Activated CD8-positive, alpha-beta memory T cell treated with anti-CD3 and anti-CD28 coated beads, Interleukin-2, amount 50 U/mL, for 1 hour (primary cell): Measurements from ENCODE around the gene PAEP.
"Not testable (repeated sequence)": the region's sequence is repeated elsewhere in the genome, so short reads cannot be mapped to it uniquely, and the experiment has no call there.

ENCODE experiments used
- DNase-seq: peaks from one replicate; pipeline ENCODE4 v3.0.0-alpha.2; 2020; ENCODE audit errors: extremely low read depth

PAEP gene

DNA sequence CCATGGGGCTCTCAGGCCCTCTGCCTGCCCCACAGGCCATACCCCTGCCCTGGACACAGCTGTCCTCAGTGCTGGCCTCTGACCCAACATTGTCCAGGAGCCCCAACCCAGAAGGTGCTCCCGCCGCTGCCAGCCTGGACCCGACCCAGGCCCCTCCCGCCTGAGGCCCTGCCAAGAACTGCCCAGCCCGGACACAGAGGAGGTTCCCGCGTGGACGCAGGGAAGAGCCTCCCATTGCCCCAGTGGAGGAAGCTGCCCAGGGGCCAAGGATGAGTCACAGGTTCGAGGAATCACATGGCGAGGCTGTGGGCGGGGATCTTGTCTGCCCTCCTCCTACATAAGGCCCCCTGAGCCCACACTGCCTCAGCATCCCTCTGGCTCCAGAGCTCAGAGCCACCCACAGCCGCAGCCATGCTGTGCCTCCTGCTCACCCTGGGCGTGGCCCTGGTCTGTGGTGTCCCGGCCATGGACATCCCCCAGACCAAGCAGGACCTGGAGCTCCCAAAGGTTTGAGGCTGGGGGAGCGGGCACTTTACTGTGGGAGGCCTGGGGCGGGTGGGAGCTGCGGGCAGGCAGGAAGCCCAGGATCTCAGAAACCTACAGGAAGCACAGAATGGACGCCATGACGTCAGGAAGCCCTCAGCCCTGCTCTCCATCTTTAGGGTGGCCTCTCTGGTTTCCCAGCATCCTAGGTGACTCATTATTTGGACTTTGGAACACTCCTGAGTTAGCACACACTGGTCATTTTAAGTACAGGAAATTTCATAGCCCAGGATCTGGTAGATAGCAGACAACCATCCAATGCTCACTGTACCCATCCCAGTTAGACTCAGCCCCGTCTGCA lies at the start of gene PAEP:
TSS of gene PAEP (plus strand) at position 366 of the 844 bp plus-strand sequence.
- DNase-seq, result no peak

DNA sequence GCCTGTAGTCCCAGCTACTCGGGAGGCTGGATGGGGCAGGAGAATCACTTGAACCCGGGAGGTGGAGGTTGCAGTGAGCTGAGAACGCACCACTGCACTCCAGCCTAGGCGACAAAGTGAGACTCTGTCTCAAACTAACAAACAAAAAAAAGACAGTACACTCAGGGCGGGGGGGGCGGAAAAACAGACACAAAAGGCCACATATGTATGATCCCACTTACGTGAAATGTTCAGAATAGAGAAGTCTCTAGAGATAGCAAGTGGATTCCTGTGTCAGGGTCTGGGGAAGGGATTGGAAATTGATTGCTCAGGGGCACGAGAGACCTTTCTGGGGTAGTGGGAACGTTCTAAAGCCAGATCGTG lies 49.3 kb upstream of the PAEP start:
- DNase-seq, result no peak

DNA sequence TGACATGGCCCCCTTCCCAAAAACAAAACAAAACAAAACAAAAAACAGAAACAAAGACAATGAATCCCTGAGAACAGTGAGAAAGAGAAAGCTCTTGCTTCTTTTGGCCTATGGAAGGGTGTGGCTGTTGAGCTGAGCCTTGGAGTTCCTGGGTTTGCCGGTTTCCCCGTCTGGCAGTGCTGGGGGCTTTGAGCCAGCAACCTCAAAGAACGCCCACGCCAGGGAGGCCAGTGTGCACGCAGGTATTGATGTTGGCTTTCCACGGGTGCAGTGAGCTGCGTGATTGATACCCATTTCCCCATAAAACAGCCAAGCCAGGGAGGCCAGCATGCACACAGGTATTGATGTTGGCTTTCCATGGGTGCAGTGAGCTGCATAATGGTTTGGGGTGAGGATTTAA lies 48.7 kb upstream of the PAEP start:
- DNase-seq, result no peak

DNA sequence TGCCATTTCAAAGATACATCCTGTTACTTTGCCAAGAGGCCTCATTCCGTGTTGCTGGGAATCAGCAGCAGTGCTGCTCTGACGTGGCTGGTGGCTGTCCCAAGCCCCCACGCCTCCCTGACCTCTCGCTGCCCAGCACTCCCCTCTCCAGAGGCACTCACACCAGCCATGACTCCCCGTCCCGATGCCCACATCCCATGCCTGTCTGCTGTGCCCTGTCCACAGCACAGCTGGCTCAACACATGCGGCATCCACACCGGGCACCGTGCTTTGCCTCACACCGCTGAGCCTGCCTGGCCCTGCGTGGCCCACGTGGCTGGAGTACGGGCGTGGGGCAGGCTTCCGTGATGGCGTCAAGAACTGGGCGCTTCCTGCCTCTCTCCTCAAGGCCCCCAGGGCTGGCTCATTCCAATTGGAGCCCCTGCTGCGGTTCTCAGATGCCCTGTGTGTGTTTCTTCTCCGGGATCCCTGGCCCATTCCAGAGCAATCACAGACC lies 48.2 kb upstream of the PAEP start:
- DNase-seq, result no peak

DNA sequence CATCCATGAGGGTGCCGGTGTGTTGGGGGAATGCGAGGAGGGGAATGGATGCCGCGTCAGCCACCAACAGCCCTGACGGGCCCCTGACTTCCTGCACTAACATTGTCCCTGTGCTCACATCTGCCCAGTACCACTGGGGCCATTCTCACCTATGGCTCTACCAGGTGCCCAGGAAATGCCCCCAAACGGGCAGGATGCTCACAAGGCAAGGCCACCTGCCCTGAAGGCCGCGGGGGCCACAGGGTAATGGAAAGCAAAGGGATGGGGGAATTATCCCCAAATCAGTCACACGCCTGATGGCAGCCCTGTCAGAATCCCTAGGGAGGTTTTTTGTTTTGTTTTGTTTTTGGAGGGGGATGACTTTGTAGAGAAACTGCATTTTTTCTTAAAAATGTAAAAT lies 47.6 kb upstream of the PAEP start:
- DNase-seq, result not testable (repeated sequence)

DNA sequence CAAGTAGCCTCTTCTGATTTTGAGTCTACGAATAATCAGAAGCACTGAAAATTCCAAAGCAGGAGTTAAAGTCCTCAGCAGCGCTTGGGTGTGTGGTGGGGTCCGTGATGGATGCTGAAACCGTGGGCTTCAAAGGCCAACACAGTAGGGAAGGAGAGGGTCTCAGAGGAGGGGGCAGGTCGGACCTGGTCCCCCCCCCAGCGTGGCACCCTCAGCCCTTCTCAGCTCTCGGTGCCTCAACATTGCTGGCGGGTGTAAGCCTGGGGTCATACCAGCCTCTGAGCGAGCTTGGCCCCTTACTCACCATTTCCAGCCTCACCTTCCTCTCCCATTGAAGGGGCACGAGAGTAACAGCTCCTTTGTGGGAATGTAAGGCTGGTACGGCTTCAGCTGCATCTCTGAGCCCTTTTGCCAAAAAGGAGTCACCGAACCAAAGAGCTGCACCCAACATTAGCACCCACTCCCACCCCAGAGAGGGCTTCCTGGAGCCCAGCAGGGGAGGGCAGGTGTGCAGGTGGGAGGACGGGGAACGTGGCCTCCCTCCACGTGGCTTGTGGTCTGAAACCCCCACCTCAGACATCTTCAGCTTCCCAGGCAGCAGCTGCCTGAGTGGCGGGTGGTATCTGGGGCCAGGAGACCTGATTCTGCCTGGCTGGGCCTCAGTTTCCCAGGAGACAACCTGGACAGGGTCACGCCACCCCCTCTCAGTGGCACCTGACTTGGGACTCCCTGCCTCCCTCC lies 47.0 kb upstream of the PAEP start:
- no peak for DNase-seq

DNA sequence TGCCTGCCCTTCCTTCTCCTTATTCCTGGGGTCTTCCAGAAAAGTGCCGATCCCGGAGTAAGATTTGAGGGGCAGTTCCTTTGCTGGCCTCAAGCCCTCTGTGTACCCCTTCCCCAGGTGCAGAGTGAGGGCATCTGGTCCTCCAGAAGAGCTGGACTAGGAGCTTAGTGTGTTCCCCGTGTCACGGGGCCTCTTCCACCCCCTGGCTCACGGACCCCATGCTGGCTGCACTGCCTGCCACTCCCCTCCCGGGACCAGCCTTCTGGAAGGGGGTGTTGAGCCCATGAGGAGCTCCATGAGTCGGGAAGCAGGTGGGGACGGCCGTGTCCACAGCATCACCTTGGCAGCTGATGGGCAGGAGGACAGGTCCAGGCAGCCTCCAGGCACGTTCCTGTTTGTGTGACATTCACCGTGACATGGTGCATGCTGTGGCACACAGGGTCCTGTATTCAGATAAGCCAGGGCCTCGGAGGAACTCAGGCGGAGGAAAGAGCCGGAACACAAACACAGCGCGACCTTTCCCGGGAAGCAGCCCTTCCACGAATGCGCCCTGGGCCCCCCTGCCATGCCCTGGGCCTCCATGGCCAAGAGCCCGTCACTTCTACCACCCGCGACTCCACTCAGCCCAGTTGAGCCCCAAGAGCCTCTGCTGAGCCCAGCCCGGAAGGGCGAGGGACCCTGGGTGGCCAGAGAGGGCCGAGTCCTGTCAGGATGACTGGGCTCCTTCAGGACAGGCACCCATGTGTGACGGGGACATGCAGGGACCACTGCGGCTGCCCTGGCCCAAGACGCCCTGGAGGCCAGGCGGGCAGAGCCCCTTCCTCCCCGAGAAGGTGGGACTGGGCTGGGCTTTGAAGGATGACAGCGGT lies 46.2 kb upstream of the PAEP start:
- DNase-seq, result no peak

DNA sequence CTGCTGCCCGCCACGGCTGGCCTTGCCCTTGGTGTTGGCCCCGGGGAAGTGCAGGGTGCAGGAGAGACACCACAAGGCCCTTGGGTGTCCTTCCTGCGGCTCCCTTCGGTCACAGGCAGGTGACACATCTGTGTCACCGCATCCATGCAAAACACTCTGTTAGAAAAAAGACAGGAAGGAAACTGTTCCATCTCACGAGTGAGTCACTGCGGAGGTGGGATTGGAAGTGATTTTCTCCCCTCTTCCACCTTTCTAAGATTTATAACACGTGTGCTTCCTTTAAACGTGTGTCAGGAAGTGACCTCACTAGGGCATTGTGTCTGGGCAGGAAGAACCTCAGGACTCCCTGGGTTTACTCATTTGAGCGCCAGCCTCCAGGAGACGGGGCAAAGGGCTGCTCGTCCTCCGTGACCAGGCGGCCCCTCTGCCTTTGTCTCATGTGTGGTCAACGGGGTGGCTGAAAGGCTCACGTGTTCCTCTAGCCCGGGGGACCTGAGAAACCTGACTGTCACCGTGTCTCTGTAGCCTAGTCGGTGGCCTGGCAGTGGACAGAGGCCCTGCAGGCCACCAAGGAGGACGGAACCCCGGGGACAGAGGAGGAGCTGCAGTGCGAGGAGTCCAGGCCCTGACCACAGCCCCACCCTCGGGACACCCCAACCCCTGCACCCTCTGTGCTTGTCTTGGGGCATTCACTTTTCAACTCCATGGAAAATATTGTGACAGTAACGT lies 45.3 kb upstream of the PAEP start:
- no peak for DNase-seq

DNA sequence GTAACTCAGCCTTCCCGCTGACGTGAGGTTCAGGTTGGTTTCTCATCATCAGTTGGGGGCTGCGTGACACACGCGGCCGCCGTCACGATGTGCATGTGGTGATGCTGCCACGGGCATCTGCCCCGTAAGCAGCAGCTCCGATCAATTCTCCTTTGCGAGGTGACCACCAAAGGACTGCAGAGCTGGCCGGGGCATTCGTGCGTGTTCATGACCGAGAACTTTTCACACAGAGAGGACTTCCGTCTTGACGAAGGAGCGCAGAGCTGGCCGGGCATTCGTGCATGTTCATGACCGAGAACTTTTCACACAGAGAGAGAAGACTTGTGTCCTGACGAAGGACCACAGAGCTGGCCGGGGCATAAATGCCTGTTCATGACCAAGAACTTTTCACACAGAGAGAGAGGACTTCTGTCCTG lies 44.1 kb upstream of the PAEP start:
- no peak for DNase-seq

DNA sequence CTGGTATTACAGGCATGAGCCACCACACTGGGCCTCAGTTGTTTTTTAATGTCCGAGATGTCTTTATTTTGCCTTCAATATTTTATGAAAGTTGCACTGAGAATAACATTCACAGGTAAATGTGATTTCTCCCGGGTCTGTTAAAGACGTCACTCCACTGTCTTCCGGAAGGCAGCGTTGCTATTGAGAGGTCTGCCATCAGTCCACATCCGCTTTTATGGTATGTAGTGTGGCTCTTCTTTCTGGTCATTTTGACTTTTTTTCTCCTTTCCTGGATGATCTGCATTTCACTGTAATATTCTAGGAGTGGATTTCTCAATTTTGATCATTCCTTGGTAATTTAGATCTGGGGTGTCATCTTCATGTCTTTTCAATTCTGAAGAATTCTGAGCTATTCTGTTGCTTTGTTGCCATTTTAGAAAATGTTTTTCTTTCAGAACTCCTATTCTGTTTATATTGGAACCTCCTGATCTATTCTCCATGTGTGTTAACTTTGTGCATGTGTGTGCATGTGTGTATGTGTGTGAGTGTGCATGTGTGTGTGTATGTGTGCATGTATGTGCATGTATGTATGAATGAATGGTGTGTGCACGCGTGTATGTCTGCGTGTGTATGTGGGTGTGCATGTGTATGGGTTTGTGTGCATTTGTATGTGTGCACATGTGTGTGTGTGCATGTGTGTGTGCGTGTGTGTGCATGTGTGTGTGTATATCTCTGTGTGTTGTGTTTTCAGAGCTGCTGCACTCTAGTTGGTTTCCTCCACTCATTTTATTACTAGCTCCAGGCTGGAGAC lies 42.2 kb upstream of the PAEP start:
- no peak for DNase-seq

DNA sequence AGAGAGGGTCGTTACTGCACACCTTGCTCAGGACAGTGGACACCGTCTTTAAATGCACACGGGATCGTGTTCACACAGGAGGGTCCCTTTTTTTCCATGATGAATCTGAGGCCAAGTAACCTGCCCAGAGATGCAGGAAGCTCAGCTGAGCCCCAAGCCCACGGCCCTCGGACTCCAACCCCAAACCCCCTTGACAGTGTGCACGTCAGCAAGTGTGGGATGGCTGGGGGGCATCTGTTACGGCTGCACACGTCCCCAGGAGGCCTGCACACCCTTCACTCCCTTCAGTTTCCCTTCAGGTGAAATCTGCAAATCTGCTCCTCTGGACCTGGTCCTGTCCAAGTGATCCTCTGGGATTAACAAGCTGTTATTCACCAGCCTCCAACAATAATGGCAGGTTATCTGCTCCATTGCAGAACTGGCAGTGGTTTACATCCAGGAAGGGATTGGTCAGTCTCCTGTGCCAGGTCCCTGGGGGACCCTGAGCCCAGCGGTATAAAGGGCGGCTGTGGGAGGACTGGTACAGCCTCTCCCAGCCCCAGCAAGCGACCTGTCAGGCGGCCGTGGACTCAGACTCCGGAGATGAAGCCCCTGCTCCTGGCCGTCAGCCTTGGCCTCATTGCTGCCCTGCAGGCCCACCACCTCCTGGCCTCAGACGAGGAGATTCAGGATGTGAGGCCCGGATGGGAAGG lies 40.5 kb upstream of the PAEP start, which contains the start of gene LCN1:
TSS of gene LCN1 (plus strand) at position 525 of the 692 bp plus-strand sequence. CDS start at position 583, 58 bp downstream.
- no peak for DNase-seq

DNA sequence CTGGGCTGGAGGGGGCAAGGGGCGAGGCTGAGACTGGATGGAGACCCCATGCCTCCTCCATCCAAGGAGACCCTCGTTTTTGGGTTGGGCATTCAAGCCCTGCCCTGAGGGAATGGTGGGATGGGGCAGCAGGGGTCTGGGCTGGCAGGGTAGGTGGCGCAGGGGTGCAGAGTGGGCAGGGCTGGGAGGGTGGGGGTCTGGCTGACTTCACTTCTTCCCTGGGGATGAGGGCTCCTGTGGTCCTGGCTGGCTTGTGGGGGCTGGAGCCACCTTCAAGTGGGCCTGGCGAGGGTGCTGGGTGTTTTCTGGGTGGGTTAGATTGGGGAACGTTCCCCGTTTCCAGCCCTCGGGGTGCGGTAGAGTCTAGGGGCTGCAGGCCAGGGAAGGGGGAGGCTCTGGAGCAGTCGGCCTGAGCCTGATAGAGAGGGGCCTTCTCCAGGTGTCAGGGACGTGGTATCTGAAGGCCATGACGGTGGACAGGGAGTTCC lies 39.9 kb upstream of the PAEP start:
- no peak for DNase-seq

DNA sequence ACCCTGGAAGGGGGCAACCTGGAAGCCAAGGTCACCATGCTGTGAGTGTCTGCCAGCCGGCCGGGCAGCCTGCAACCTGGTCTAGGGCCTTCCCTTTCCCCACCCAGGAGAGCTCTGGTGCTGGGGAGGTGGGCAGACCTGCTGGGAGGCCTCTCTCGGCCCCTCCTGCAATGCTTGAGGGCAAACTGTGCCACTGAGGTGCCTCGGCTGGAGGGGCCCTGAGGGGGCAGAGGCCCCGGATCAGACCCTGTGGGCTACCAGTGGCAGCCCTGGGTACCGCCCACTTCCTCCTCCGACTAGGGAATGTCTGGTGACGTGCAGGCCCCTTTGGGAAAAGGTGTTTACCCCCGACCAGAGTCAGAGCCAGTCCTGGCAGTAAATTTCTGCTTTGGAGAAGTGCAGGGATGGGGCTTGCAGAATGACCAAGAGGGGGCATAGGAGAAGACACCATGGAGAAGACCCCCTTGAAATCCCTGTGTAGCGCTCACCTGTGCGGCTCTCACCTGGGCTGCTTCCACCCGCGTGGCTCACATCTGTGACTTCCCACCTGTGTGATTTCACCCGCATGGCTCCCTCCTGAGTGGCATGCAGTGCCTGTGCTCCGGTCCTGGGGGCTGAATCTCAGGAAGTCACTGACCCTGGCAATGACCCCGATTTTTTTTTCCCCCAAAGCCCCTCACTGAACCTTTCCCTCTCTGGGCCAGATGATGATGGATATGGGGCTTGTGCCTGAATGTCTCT lies 39.2 kb upstream of the PAEP start:
- DNase-seq, result no peak

DNA sequence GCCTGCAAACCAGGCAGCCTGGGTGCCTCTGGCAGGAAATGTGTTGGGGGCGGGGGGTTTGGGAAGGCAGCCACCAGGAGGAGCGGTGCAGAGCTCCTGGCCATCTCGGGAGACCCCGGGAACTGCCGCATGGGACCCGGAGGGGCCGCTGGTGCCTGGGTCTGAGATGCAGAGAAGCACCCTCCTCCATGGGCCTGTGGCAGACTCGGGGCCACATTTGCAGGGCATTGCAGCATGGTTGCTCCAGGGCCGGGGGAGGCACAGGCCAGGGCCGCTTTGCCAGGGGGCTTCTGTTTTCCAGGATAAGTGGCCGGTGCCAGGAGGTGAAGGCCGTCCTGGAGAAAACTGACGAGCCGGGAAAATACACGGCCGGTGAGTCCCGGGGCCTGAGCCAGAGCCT lies 38.6 kb upstream of the PAEP start:
- no peak for DNase-seq

DNA sequence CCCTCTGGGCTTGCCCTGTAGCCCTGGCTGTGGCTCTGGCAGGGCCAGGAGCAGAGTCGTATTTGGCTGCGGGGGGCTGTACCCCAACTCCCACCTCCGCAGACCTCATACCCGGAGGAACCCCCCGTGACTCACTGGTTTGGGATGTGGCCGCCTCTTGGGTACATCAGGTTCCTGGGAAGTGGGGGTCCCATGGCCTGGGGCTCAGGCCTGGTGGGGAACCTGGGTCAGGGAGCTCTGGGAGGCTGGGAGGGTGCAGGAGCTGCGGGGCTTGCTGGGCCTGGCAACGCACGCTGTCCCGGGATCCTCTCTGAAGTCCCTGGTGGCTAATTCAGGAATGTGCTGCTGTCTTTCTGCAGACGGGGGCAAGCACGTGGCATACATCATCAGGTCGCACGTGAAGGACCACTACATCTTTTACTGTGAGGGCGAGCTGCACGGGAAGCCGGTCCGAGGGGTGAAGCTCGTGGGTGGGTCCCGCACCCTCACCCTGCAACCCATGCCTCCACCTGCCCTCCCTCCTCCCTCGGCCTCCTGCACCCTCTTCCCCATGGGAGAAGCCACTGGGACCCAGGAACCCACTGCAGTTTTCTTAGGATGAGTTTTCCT lies 37.9 kb upstream of the PAEP start:
- no peak for DNase-seq

DNA sequence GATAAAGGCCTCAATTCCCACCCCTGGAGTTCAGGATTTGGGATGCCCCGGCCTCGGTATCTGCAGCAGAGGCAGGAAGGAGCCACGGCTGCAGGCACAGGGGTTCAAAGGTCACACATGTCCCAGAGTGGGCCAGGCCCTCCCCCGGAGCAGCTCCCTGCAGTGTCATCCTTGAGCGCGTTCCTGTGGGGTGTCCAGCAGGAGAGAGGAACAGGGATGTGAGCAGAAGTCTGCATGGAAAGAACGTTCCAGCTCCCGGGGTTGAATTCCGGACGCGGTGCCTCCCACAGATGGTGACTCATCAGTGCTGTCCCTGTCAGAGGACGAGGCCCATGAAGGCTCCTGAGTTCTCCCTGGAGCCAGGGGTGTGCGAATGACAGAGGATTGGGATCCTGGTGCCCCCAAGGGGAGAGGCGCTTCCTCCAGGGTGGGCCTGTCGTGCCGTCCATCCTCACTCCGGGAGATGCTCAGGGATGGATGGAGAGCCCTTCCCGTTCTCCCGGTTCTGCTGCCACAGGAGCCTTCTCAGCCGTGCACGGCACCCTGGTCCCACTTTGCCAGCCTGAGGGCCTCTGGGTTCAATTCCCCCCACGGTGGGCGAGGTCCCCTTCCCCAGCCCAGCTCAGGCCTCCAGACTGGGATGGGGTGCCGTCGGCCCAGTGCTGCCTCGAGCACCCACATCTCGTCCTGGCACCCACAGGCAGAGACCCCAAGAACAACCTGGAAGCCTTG lies 37.3 kb upstream of the PAEP start:
- DNase-seq, result no peak

DNA sequence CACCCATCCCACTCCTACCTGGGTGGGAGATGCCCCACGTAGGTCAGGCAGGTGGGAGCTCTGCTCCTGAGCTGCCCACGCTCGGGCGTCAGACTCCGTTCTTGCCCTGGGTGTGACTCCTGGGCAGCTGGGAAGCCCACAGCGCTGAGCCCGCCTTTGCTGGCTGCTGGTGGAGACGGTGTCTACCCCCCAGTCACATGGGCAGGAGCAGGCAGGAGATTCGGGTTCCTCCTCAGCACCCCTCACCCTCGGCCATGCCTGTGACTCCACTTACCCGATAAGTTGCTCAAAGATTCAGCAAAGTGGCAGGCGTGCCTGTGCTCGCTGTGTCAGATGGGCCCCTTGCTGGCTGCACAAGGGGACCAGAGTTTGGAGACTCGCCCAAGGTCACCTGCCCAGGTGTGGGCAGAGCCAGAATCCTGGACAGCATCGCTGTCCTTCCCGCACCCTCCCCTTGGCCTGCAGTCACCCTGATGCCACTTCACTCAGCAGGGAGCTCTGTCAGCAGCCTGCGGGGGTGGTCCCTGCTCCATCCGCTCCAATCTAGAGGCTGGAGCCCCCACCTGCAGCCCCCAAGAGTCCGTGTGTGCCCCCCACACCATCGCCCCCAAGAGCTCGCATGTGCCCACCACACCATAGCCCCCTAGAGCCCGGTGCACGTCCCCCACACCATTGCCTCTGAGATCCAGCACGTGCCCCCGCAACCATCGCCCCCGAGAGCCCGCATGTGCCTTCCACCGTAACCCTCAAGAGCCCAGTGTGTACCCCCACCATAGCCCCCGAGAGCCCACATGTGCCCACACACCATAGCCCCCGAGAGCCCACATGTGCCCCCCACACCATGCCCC lies 36.1 kb upstream of the PAEP start:
- DNase-seq, result no peak
